Caco-2 (cell line): ENCODE results near the gene TMCC1. TPM values are rescaled to one million over a fixed set of nuclear protein-coding genes. Genes with fewer than 3 reads are reported as not detected.

Source experiments
- BruUV-seq: library from RNA; stranded (reverse); fragments of 400-500 nt; replicated peaks from 2 replicates; lab custom pipeline; 2021; lab: Mats Ljungman, UMichigan
- CTCF ChIA-PET: fragments of 300-600 bp; sonication (Branson Sonifier 250); formaldehyde crosslinking; loops from one replicate; lab custom pipeline; 2022; ENCODE audit warnings: antibody characterized with exemption; lab: Charles Lee
- POLR2A ChIA-PET: fragments of 300-600 bp; sonication (Branson Sonifier 250); formaldehyde crosslinking; loops from one replicate; lab custom pipeline; 2022; ENCODE audit warnings: antibody characterized with exemption; lab: Charles Lee
- DNase-seq, 2 experiments: peaks; one replicate each; pipeline versions ENCODE4 v3.0.0 to v3.0.0-alpha.2; 2020 to 2022
- H3K27me3 ChIP-seq: replicated peaks from 2 replicates; pipeline ENCODE4 v1.6.0; 2011; ENCODE audit warnings: low read length; ENCODE audit not compliant: control insufficient read depth, insufficient read depth
- H3K36me3 ChIP-seq: 2 replicates; pipeline ENCODE4 v1.5.1; 2011; ENCODE audit warnings: low read length; ENCODE audit not compliant: control insufficient read depth, insufficient read depth
- H3K4me1 ChIP-seq: fragments of 250-450 bp; sonication (Bioruptor Pico); 2 replicates; pipeline ENCODE4 v1.5.1; 2020; ENCODE audit warnings: mild to moderate bottlenecking
- H3K4me3 ChIP-seq: 2 replicates; pipeline ENCODE4 v1.5.1; 2011; ENCODE audit warnings: low read depth, mild to moderate bottlenecking, control low read depth, low read length
- H3K9me3 ChIP-seq: fragments of 250-450 bp; sonication (Bioruptor Pico); 2 replicates; pipeline ENCODE4 v1.5.1; 2020; ENCODE audit warnings: mild to moderate bottlenecking, moderate library complexity
- H3K27ac Mint-ChIP-seq: one replicate; pipeline ENCODE4 v1.8.0; 2022; ENCODE audit warnings: mixed read lengths; ENCODE audit not compliant: unreplicated experiment
- H3K27me3 Mint-ChIP-seq: one replicate; pipeline ENCODE4 v1.8.0; 2022; ENCODE audit warnings: mixed read lengths; ENCODE audit not compliant: insufficient read depth, unreplicated experiment
- H3K36me3 Mint-ChIP-seq: one replicate; pipeline ENCODE4 v1.8.0; 2022; ENCODE audit warnings: mild to moderate bottlenecking, mixed read lengths; ENCODE audit not compliant: insufficient read depth, unreplicated experiment
- H3K4me1 Mint-ChIP-seq: one replicate; pipeline ENCODE4 v1.8.0; 2022; ENCODE audit warnings: low read depth, mixed read lengths; ENCODE audit not compliant: unreplicated experiment
- H3K4me3 Mint-ChIP-seq: one replicate; pipeline ENCODE4 v1.8.0; 2022; ENCODE audit warnings: mild to moderate bottlenecking, moderate library complexity, mixed read lengths; ENCODE audit not compliant: unreplicated experiment
- H3K9me3 Mint-ChIP-seq: one replicate; pipeline ENCODE4 v1.8.0; 2022; ENCODE audit warnings: mixed read lengths; ENCODE audit not compliant: unreplicated experiment
- CTCF ChIP-seq, 2 experiments: fragments of 200-600 bp in 1 of 2; IDR thresholded peaks; 1 replicate in 1 of 2; 2 replicates in 1 of 2; pipeline versions ENCODE4 v1.5.1 to v1.8.0; 2011 to 2022; ENCODE audit warnings: antibody characterized with exemption in 1 of 2, control low read depth in 1 of 2, inconsistent platforms in 1 of 2, low read depth in 1 of 2, low read length in 1 of 2, mild to moderate bottlenecking in 1 of 2, moderate library complexity in 1 of 2; ENCODE audit not compliant: insufficient read depth in 1 of 2, severe bottlenecking in 1 of 2, unreplicated experiment in 1 of 2
- intact Hi-C: fragments of 100-400 bp; cut with micrococcal nuclease; formaldehyde crosslinking; loops from one replicate; pipeline ENCODE4 v1.10.0; 2022; ENCODE audit not compliant: unreplicated experiment
- total RNA-seq: library from RNA; stranded (reverse); gene quantifications from 2 replicates; pipeline ENCODE4 v1.2.3, GENCODE V29; 2022

The TMCC1 gene
- total RNA-seq, 1 experiment from 2014 or later: 27.8 TPM

- no peak for TF ChIP-seq CTCF (IDR thresholded peaks at IDR 0.05; ENCODE audit: insufficient read depth in 1 of 2, low read depth in 1 of 2, low read length in 1 of 2, severe bottlenecking in 1 of 2, unreplicated experiment in 1 of 2)
- Histone ChIP-seq H3K36me3 (no peaks in the 10 kb centered on the region), H3K4me1 (no peaks in the 10 kb centered on the region; the same call in 1 of the 2 replicates), H3K27me3 (no peaks in the 10 kb centered on the region), H3K4me3 (no peak overlapping the region), H3K9me3 (no peaks in the 10 kb centered on the region)
- ChIA-PET CTCF (no interaction called here), POLR2A (no interaction called here)
- peaks cover 9% of the 10 kb centered on the region for H3K4me1 Mint-ChIP-seq
- no peak overlapping the region for H3K4me3 Mint-ChIP-seq
- H3K9me3 Mint-ChIP-seq: no peaks in the 10 kb centered on the region
- no TSS peak for BruUV-seq
- H3K36me3 Mint-ChIP-seq: no peaks in the 10 kb centered on the region
- no peaks in the 10 kb centered on the region for H3K27me3 Mint-ChIP-seq
- no peak for DNase-seq
- intact Hi-C loops: no loop called here
- H3K27ac Mint-ChIP-seq: no peak overlapping the region
Measured at GRCh38 chr3:129770604-129771003, 122.9 kb downstream of the TMCC1 start.

- Histone ChIP-seq H3K27me3 (no peaks in the 10 kb centered on the region), H3K4me1 (no peaks in the 10 kb centered on the region; the same call in 1 of the 2 replicates), H3K4me3 (no peak overlapping the region), H3K36me3 (no peaks in the 10 kb centered on the region), H3K9me3 (no peaks in the 10 kb centered on the region)
- H3K9me3 Mint-ChIP-seq: no peaks in the 10 kb centered on the region
- no peak for TF ChIP-seq CTCF (IDR thresholded peaks at IDR 0.05; ENCODE audit: insufficient read depth in 1 of 2, low read depth in 1 of 2, low read length in 1 of 2, severe bottlenecking in 1 of 2, unreplicated experiment in 1 of 2)
- no peaks in the 10 kb centered on the region for H3K36me3 Mint-ChIP-seq
- no peaks in the 10 kb centered on the region for H3K27me3 Mint-ChIP-seq
- no TSS peak for BruUV-seq
- H3K4me1 Mint-ChIP-seq: peaks cover 9% of the 10 kb centered on the region
- POLR2A ChIA-PET: no interaction called here
- intact Hi-C loops: no loop called here
- no peak overlapping the region for H3K27ac Mint-ChIP-seq
- no peak for DNase-seq
- no peak overlapping the region for H3K4me3 Mint-ChIP-seq
- CTCF ChIA-PET: interaction anchor here (0.6 kb wide), 1 partner anchor 668 kb away, joined by 3 read pairs; no protein-coding TSS in a partner anchor
Measured at GRCh38 chr3:129769616-129770015, 123.9 kb downstream of the TMCC1 start.

- BruUV-seq: no TSS peak
- no peak overlapping the region for H3K27ac Mint-ChIP-seq
- CTCF ChIA-PET: interaction anchor here (0.6 kb wide), 1 partner anchor 27 kb away, joined by 4 read pairs; no protein-coding TSS in a partner anchor
Measured at GRCh38 chr3:129768728-129769127, 124.8 kb downstream of the TMCC1 start.

More at GRCh38 chr3:129768728-129769127, 124.8 kb downstream of the TMCC1 start:
- no peaks in the 10 kb centered on the region for H3K36me3 Mint-ChIP-seq
- intact Hi-C loops: no loop called here
- peaks cover 6% of the 10 kb centered on the region for H3K4me1 ChIP-seq
- H3K4me3 ChIP-seq: no peak overlapping the region
- H3K4me1 Mint-ChIP-seq: peaks cover 9% of the 10 kb centered on the region
- TF ChIP-seq CTCF (IDR thresholded peaks at IDR 0.05; ENCODE audit: insufficient read depth in 1 of 2, low read depth in 1 of 2, low read length in 1 of 2, severe bottlenecking in 1 of 2, unreplicated experiment in 1 of 2): no peak
- no peaks in the 10 kb centered on the region for H3K9me3 Mint-ChIP-seq
- H3K9me3 ChIP-seq: no peaks in the 10 kb centered on the region
- POLR2A ChIA-PET: no interaction called here
- H3K27me3 Mint-ChIP-seq: no peaks in the 10 kb centered on the region
- DNase-seq: no peak
- H3K27me3 ChIP-seq: no peaks in the 10 kb centered on the region
- H3K4me3 Mint-ChIP-seq: no peak overlapping the region
- H3K36me3 ChIP-seq: no peaks in the 10 kb centered on the region
